Endothelial cell of umbilical vein (primary cell): ENCODE data around the gene NAA38.

Source experiments
- CTCF ChIP-seq, 2 donors: IDR thresholded peaks; 1 replicate in 1 of 2; 2 replicates in 1 of 2; pipeline ENCODE4 v1.5.1; 2011; ENCODE audit warnings: low read length in 2 of 2, mild to moderate bottlenecking in 2 of 2, moderate library complexity in 2 of 2, control low read depth in 1 of 2, inconsistent platforms in 1 of 2, low read depth in 1 of 2; ENCODE audit not compliant: insufficient read depth in 1 of 2; ENCODE audit errors: extremely low read depth in 1 of 2
- EZH2 ChIP-seq: IDR thresholded peaks from 2 replicates; pipeline ENCODE4 v1.6.1; 2012; ENCODE audit warnings: borderline replicate concordance, low read depth, mild to moderate bottlenecking, moderate library complexity, low read length, inconsistent platforms; ENCODE audit not compliant: severe bottlenecking
- JUN ChIP-seq: IDR thresholded peaks from 2 replicates; pipeline ENCODE4 v1.6.1; 2011; ENCODE audit warnings: borderline replicate concordance, low read depth; ENCODE audit not compliant: insufficient read length, insufficient read depth
- MYC ChIP-seq: IDR thresholded peaks from one replicate; pipeline ENCODE4 v1.6.1; 2011; ENCODE audit warnings: mild to moderate bottlenecking, low read depth, low read length
- POLR2A ChIP-seq: IDR thresholded peaks from 2 replicates; pipeline ENCODE4 v1.6.1; 2012; ENCODE audit warnings: low read depth, mild to moderate bottlenecking, control low read depth, low read length
- POLR2AphosphoS5 ChIP-seq: IDR thresholded peaks from 2 replicates; pipeline ENCODE4 v1.6.1; 2012; ENCODE audit warnings: low read depth, mild to moderate bottlenecking, control low read depth, low read length, moderate library complexity; ENCODE audit not compliant: insufficient read depth

DNA sequence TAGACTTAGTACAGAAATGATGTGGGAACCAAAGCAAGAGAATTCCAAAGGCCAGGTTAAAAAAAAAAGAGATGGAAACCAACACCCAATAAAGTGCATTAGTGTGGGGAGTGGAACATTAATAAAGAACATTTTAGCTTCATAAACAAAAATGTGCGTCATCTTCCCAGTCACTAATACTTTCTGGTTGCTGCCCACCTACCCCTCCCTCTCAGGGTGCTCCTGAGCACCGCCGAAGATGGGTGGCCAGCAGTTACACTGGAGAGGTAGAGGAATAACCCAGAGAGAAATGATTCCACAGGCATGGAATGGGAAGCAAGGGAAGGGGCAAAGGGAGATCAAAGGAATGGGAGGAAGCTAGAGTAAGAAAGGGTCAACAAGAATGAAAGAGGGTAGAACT, 25.3 kb upstream of the NAA38 start:
- TF ChIP-seq CTCF (IDR thresholded peaks at IDR 0.05; ENCODE audit: extremely low read depth in 1 of 2, insufficient read depth in 1 of 2, low read depth in 1 of 2, low read length in 2 of 2) = no peak
- TF ChIP-seq EZH2 = no peak
- TF ChIP-seq POLR2A = no peak
- TF ChIP-seq MYC = no peak
- no peak for TF ChIP-seq POLR2AphosphoS5
- TF ChIP-seq JUN = no peak
